HepG2 (cell line): ENCODE results near the gene ITGB2. TPM values are rescaled to one million over a fixed set of nuclear protein-coding genes. Genes with fewer than 3 reads are reported as not detected.

Experiments
- AKAP8 ChIP-seq: sonication (generic); formaldehyde crosslinking; IDR thresholded peaks from 2 replicates; pipeline ENCODE4 v1.5.1; 2020; ENCODE audit warnings: mild to moderate bottlenecking, missing genetic modification reagents
- ARID2 ChIP-seq: sonication (generic); formaldehyde crosslinking; IDR thresholded peaks from 2 replicates; pipeline ENCODE4 v1.8.1; 2022; ENCODE audit warnings: mild to moderate bottlenecking, missing genetic modification reagents, borderline replicate concordance
- ATRX ChIP-seq: sonication (generic); formaldehyde crosslinking; IDR thresholded peaks from 2 replicates; pipeline ENCODE4 v1.4.0; 2020; ENCODE audit warnings: missing genetic modification reagents, borderline replicate concordance
- CC2D1A ChIP-seq: sonication (generic); formaldehyde crosslinking; IDR thresholded peaks from 2 replicates; pipeline ENCODE4 v1.8.1; 2023; ENCODE audit warnings: mild to moderate bottlenecking, missing genetic modification reagents
- CREBL2 ChIP-seq: sonication (generic); formaldehyde crosslinking; IDR thresholded peaks from 2 replicates; pipeline ENCODE4 v1.8.1; 2023; ENCODE audit warnings: missing genetic modification reagents, mild to moderate bottlenecking, borderline replicate concordance
- FOSL2 ChIP-seq: sonication (generic); formaldehyde crosslinking; IDR thresholded peaks from 2 replicates; pipeline ENCODE4 v1.4.0; 2020; ENCODE audit warnings: missing genetic modification reagents
- FOXJ3 ChIP-seq: sonication (generic); formaldehyde crosslinking; IDR thresholded peaks from 2 replicates; pipeline ENCODE4 v1.4.0; 2020; ENCODE audit warnings: missing genetic modification reagents, mild to moderate bottlenecking, borderline replicate concordance
- NONO ChIP-seq, 2 experiments: fragments of 450-650 bp in 1 of 2; sonication (generic) in 1 of 2; formaldehyde crosslinking in 1 of 2; IDR thresholded peaks in 1 of 2; conservative IDR thresholded peaks in 1 of 2; 2 replicates each; pipeline versions ENCODE4 v1.6.1 to v1.8.0; 2017 to 2022; ENCODE audit warnings: mild to moderate bottlenecking in 1 of 2, missing genetic modification reagents in 1 of 2, moderate library complexity in 1 of 2
- NR2C2 ChIP-seq: sonication (generic); formaldehyde crosslinking; IDR thresholded peaks from 2 replicates; pipeline ENCODE4 v1.4.0; 2020; ENCODE audit warnings: missing genetic modification reagents, mild to moderate bottlenecking, moderate library complexity, borderline replicate concordance
- PHF21A ChIP-seq: sonication (generic); formaldehyde crosslinking; IDR thresholded peaks from 2 replicates; pipeline ENCODE4 v1.5.0; 2020; ENCODE audit warnings: mild to moderate bottlenecking, missing genetic modification reagents
- PITX1 ChIP-seq: sonication (generic); formaldehyde crosslinking; IDR thresholded peaks from 2 replicates; pipeline ENCODE4 v1.5.1; 2020; ENCODE audit warnings: mild to moderate bottlenecking, missing genetic modification reagents
- PRPF4 ChIP-seq: fragments of 200-400 bp; formaldehyde crosslinking; IDR thresholded peaks from 2 replicates; pipeline ENCODE4 v1.6.1; 2016; ENCODE audit warnings: low read length, low read depth; ENCODE audit not compliant: poor library complexity, severe bottlenecking
- RFXANK ChIP-seq: IDR thresholded peaks from 2 replicates; pipeline ENCODE4 v1.6.1; 2016
- SATB2 ChIP-seq: sonication (generic); formaldehyde crosslinking; IDR thresholded peaks from 2 replicates; pipeline ENCODE4 v1.5.0; 2020; ENCODE audit warnings: missing genetic modification reagents
- TCF12 ChIP-seq, 2 experiments: fragments of 450-650 bp in 1 of 2; sonication (generic) in 1 of 2; formaldehyde crosslinking in 1 of 2; IDR thresholded peaks; 2 replicates each; pipeline versions ENCODE4 v1.6.1 to v1.8.0; 2017 to 2022; ENCODE audit warnings: antibody characterized with exemption in 1 of 2, mild to moderate bottlenecking in 1 of 2, missing genetic modification reagents in 1 of 2, moderate library complexity in 1 of 2
- XRCC5 ChIP-seq: fragments of 200-400 bp; formaldehyde crosslinking; optimal IDR thresholded peaks from 2 replicates; pipeline ENCODE3; 2017; ENCODE audit warnings: mild to moderate bottlenecking, low read length
- ZBTB33 ChIP-seq: sonication (generic); formaldehyde crosslinking; IDR thresholded peaks from 2 replicates; pipeline ENCODE4 v1.4.0; 2020; ENCODE audit warnings: missing genetic modification reagents
- ZFP90 ChIP-seq: sonication (generic); formaldehyde crosslinking; IDR thresholded peaks from 2 replicates; pipeline ENCODE4 v1.8.0; 2022; ENCODE audit warnings: missing genetic modification reagents, mild to moderate bottlenecking, inconsistent platforms, borderline replicate concordance
- ZNF205 ChIP-seq: IDR thresholded peaks from 2 replicates; pipeline ENCODE4 v1.6.1; 2018; ENCODE audit warnings: missing biosample characterization, missing genetic modification reagents
- ZNF557 ChIP-seq: sonication (generic); formaldehyde crosslinking; IDR thresholded peaks from 2 replicates; pipeline ENCODE4 v1.4.0; 2020; ENCODE audit warnings: missing genetic modification reagents
- ZNF576 ChIP-seq: sonication (generic); formaldehyde crosslinking; IDR thresholded peaks from 2 replicates; pipeline ENCODE4 v1.4.0; 2020; ENCODE audit warnings: mild to moderate bottlenecking, missing genetic modification reagents
- ZNF577 ChIP-seq: sonication (generic); formaldehyde crosslinking; IDR thresholded peaks from 2 replicates; pipeline ENCODE4 v1.4.0; 2020; ENCODE audit warnings: mild to moderate bottlenecking, low read depth, missing genetic modification reagents, borderline replicate concordance
- ZNF607 ChIP-seq: sonication (generic); formaldehyde crosslinking; IDR thresholded peaks from 2 replicates; pipeline ENCODE4 v1.5.1; 2020; ENCODE audit warnings: missing genetic modification reagents, mild to moderate bottlenecking, borderline replicate concordance
- ZNF652 ChIP-seq: IDR thresholded peaks from 2 replicates; pipeline ENCODE4 v1.6.1; 2016; ENCODE audit warnings: low read depth, borderline replicate concordance
- ZNF670 ChIP-seq: sonication (generic); formaldehyde crosslinking; IDR thresholded peaks from 2 replicates; pipeline ENCODE4 v1.8.0; 2022; ENCODE audit warnings: mild to moderate bottlenecking, missing genetic modification reagents, borderline replicate concordance
- ZNF800 ChIP-seq: sonication (generic); formaldehyde crosslinking; IDR thresholded peaks from 2 replicates; pipeline ENCODE4 v1.4.0; 2020; ENCODE audit warnings: missing genetic modification reagents
- polyA plus RNA-seq, 8 experiments: library from polyadenylated mRNA; depleted of rRNA in 3 of 8; stranded (reverse) in 7 of 8; unstranded in 1 of 8; fragments of >200 nt; fragmentation: Illumina TruSeq in 4 of 8; extraction: Trizol in 4 of 8; gene quantifications; 2 replicates each; pipeline versions ENCODE4 v1.2.1 to v1.2.3, GENCODE V29; 2011 to 2016; ENCODE audit warnings: low read depth in 4 of 8, missing spikeins in 1 of 8, mixed read lengths in 1 of 8; ENCODE audit not compliant: insufficient read depth in 1 of 8
- total RNA-seq, 5 experiments: library from RNA; depleted of rRNA; stranded (reverse); fragments of >200 nt; fragmentation: Illumina TruSeq; extraction: Trizol; gene quantifications; 2 replicates each; pipeline ENCODE4 v1.2.3, GENCODE V29; 2016; ENCODE audit warnings: low read depth in 1 of 5

ITGB2 gene
- total and polyA plus RNA-seq, 2 of the 13 experiments (the other 11 are each of a cell fraction or from before 2014, with no cell fraction given): 4.2 to 18.0 TPM

GRCh38 chr21:44847261-44848056 is 73.2 kb downstream of the ITGB2 start (continued):
- TF ChIP-seq CREBL2 (CRISPR knock-in tag): no peak
- TF ChIP-seq ZBTB33: no peak
- no peak for TF ChIP-seq NR2C2
- TF ChIP-seq TCF12 (IDR thresholded peaks at IDR 0.05): no peak
- no peak for TF ChIP-seq TCF12 (CRISPR knock-in tag; IDR thresholded peaks at IDR 0.05)
- no peak for TF ChIP-seq ZNF652 (CRISPR knock-in tag)
- TF ChIP-seq ZNF607 (CRISPR knock-in tag): 0 out of 2 replicates have a peak, but pooled peaks have one; percentile 37
- no peak for TF ChIP-seq ARID2 (CRISPR knock-in tag)
- no peak for TF ChIP-seq SATB2 (CRISPR knock-in tag)
- no peak for TF ChIP-seq RFXANK (CRISPR knock-in tag)
- TF ChIP-seq AKAP8 (CRISPR knock-in tag): peak; percentile 98
- no peak for TF ChIP-seq NONO (IDR thresholded peaks at IDR 0.05)
- no peak for TF ChIP-seq NONO (CRISPR knock-in tag; conservative IDR thresholded peaks at IDR 0.05)
- TF ChIP-seq ZNF576 (CRISPR knock-in tag): no peak
- TF ChIP-seq PITX1 (CRISPR knock-in tag): no peak; the same call in 1 of the 2 replicates
- no peak for TF ChIP-seq ATRX
- no peak for TF ChIP-seq FOXJ3
- 0 out of 2 replicates have a peak, but pooled peaks have one; percentile 28 for TF ChIP-seq PHF21A (CRISPR knock-in tag)
- no peak for TF ChIP-seq PRPF4
- TF ChIP-seq ZNF557 (CRISPR knock-in tag): no peak
- peak; percentile 76 for TF ChIP-seq ZNF800
- no peak for TF ChIP-seq FOSL2 (CRISPR knock-in tag)
- TF ChIP-seq ZNF577: no peak
- TF ChIP-seq ZNF670 (CRISPR knock-in tag): peak; percentile 62; the same call in 1 of the 2 replicates
- no peak for TF ChIP-seq ZNF205 (CRISPR knock-in tag)
- no peak; the same call in 1 of the 2 replicates for TF ChIP-seq ZFP90 (CRISPR knock-in tag)
- no peak for TF ChIP-seq CC2D1A
- TF ChIP-seq XRCC5: no peak
